HUES48 (cell line): Measurements from ENCODE around the gene TPGS1.

ENCODE experiments used
- H3K27ac ChIP-seq: one replicate; pipeline ENCODE4 v1.7.0; 2013; ENCODE audit warnings: low read depth, low read length, inconsistent platforms
- H3K27me3 ChIP-seq: 2 replicates; pipeline ENCODE4 v1.6.1; 2013; ENCODE audit warnings: mild to moderate bottlenecking, low read length; ENCODE audit not compliant: control insufficient read depth, insufficient read depth
- H3K36me3 ChIP-seq: 2 replicates; pipeline ENCODE4 v1.6.1; 2013; ENCODE audit warnings: low read length; ENCODE audit not compliant: control insufficient read depth, insufficient read depth
- H3K4me1 ChIP-seq: 2 replicates; pipeline ENCODE4 v1.6.1; 2013; ENCODE audit warnings: mild to moderate bottlenecking, low read length; ENCODE audit not compliant: control insufficient read depth, insufficient read depth
- H3K4me3 ChIP-seq: 2 replicates; pipeline ENCODE4 v1.5.1; 2013; ENCODE audit warnings: mild to moderate bottlenecking, low read depth, low read length
- H3K9ac ChIP-seq: 2 replicates; pipeline ENCODE4 v1.6.1; 2013; ENCODE audit warnings: mild to moderate bottlenecking, low read depth, low read length, moderate library complexity
- H3K9me3 ChIP-seq: 2 replicates; pipeline ENCODE4 v1.6.1; 2013; ENCODE audit warnings: low read length; ENCODE audit not compliant: control insufficient read depth, insufficient read depth

TPGS1 gene

GRCh38 chr19:513368-514165 is 6.3 kb downstream of the TPGS1 start:
- Histone ChIP-seq H3K4me3 (no peak overlapping the region), H3K27me3 (no peaks in the 10 kb centered on the region), H3K9me3 (no peaks in the 10 kb centered on the region), H3K9ac (no peak overlapping the region), H3K36me3 (0 out of 2 replicates have a peak, but pooled peaks cover 6% of the 10 kb centered on the region), H3K4me1 (peaks cover 3% of the 10 kb centered on the region; the same call in 1 of the 2 replicates), H3K27ac (no peak overlapping the region)

GRCh38 chr19:514166-514663 is 6.9 kb downstream of the TPGS1 start:
- Histone ChIP-seq H3K4me1 (peaks cover 3% of the 10 kb centered on the region; the same call in 1 of the 2 replicates), H3K4me3 (no peak overlapping the region), H3K27ac (no peak overlapping the region), H3K27me3 (no peaks in the 10 kb centered on the region), H3K36me3 (0 out of 2 replicates have a peak, but pooled peaks cover 6% of the 10 kb centered on the region), H3K9me3 (no peaks in the 10 kb centered on the region), H3K9ac (no peak overlapping the region)

- 0 out of 2 replicates have a peak, but pooled peaks cover 10% of the 10 kb centered on the region for H3K9me3 ChIP-seq
- H3K9ac ChIP-seq = no peak overlapping the region
- H3K27ac ChIP-seq = no peak overlapping the region
- no peaks in the 10 kb centered on the region for H3K27me3 ChIP-seq
- no peak overlapping the region for H3K4me3 ChIP-seq
- 0 out of 2 replicates have a peak, but pooled peaks cover 6% of the 10 kb centered on the region for H3K36me3 ChIP-seq
- H3K4me1 ChIP-seq = no peaks in the 10 kb centered on the region
Measured at GRCh38 chr19:517721-518597, 10.7 kb downstream of the TPGS1 start.

- Histone ChIP-seq H3K9ac (no peak overlapping the region), H3K27me3 (no peaks in the 10 kb centered on the region), H3K9me3 (0 out of 2 replicates have a peak, but pooled peaks cover 10% of the 10 kb centered on the region), H3K27ac (no peak overlapping the region), H3K4me3 (no peak overlapping the region), H3K36me3 (0 out of 2 replicates have a peak, but pooled peaks cover 4% of the 10 kb centered on the region), H3K4me1 (no peaks in the 10 kb centered on the region)
Measured at GRCh38 chr19:518598-519231, 11.4 kb downstream of the TPGS1 start.

GRCh38 chr19:519449-519865 is 12.2 kb downstream of the TPGS1 start:
- no peaks in the 10 kb centered on the region for H3K4me1 ChIP-seq
- no peak overlapping the region for H3K4me3 ChIP-seq
- H3K9ac ChIP-seq = no peak overlapping the region
- no peaks in the 10 kb centered on the region for H3K36me3 ChIP-seq
- 0 out of 2 replicates have a peak, but pooled peaks cover 10% of the 10 kb centered on the region for H3K9me3 ChIP-seq
- H3K27me3 ChIP-seq = no peaks in the 10 kb centered on the region
- H3K27ac ChIP-seq = no peak overlapping the region

- Histone ChIP-seq H3K9ac (no peak overlapping the region), H3K4me3 (no peak overlapping the region), H3K4me1 (no peaks in the 10 kb centered on the region)
Measured at GRCh38 chr19:522726-523125, 15.4 kb downstream of the TPGS1 start.

GRCh38 chr19:524062-524674 is 16.9 kb downstream of the TPGS1 start:
- Histone ChIP-seq H3K9ac (no peak overlapping the region), H3K9me3 (0 out of 2 replicates have a peak, but pooled peaks cover 10% of the 10 kb centered on the region), H3K27me3 (no peaks in the 10 kb centered on the region), H3K4me3 (no peak overlapping the region), H3K36me3 (no peaks in the 10 kb centered on the region), H3K27ac (no peak overlapping the region), H3K4me1 (no peaks in the 10 kb centered on the region)

More at GRCh38 chr19:522726-523125, 15.4 kb downstream of the TPGS1 start:
- Histone ChIP-seq H3K9me3 (0 out of 2 replicates have a peak, but pooled peaks cover 10% of the 10 kb centered on the region), H3K27me3 (no peaks in the 10 kb centered on the region), H3K36me3 (no peaks in the 10 kb centered on the region), H3K27ac (no peak overlapping the region)

GRCh38 chr19:525029-525428 is 17.7 kb downstream of the TPGS1 start:
- Histone ChIP-seq H3K9me3 (0 out of 2 replicates have a peak, but pooled peaks cover 10% of the 10 kb centered on the region), H3K36me3 (no peaks in the 10 kb centered on the region), H3K4me3 (no peak overlapping the region), H3K27ac (no peak overlapping the region), H3K4me1 (no peaks in the 10 kb centered on the region), H3K9ac (no peak overlapping the region), H3K27me3 (no peaks in the 10 kb centered on the region)

- Histone ChIP-seq H3K4me1 (no peaks in the 10 kb centered on the region), H3K36me3 (no peaks in the 10 kb centered on the region)
Measured at GRCh38 chr19:525857-526419, 18.6 kb downstream of the TPGS1 start.

More at GRCh38 chr19:525857-526419, 18.6 kb downstream of the TPGS1 start:
- H3K9me3 ChIP-seq = 0 out of 2 replicates have a peak, but pooled peaks cover 8% of the 10 kb centered on the region
- no peak overlapping the region for H3K9ac ChIP-seq
- H3K27me3 ChIP-seq = no peaks in the 10 kb centered on the region
- H3K27ac ChIP-seq = no peak overlapping the region
- H3K4me3 ChIP-seq = no peak overlapping the region
